ENCODE results near the gene SPATA9.
A peak's percentile ranks its signal among the peaks of the same experiment; 100 is the strongest.

Gene SPATA9

DNA sequence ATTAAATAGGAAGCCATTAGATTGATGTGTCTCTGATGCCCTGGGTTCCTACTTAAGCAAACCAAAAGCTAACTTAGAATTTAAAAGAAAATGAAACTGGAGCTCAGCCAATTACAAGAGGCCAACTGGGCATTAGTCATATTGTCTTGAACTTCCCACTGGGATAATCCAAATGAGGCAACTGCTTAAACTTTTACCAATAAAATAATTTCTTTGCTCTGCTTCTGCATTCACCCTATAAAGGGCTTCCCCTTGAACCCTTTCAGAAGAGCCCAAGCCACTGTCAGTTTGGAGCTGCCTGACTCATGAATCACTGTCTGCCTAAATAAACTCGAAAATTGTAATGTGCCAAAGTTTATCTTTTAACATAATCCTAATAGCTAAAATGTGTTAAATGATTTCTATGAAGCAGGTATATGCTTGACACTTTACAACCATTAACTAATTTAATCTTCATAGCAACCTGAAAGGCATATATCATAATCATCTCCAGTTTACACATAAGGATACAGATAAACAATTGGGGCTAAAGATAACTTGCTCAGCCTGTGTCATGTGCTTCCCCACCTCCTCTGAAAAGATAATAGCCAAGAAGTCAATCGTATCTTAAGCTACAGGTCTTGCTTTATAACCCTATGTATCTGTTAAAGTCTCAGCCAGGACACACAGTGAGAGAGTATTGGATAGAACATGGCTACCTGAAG is 51.4 kb downstream of the SPATA9 start:
- peak; percentile 86 for DNase-seq (ENCODE audit: low read depth)
- no peak overlapping the region for H3K4me3 ChIP-seq (replicated peaks; ENCODE audit: low read depth, low read length)
- TF ChIP-seq, protein P1, sequence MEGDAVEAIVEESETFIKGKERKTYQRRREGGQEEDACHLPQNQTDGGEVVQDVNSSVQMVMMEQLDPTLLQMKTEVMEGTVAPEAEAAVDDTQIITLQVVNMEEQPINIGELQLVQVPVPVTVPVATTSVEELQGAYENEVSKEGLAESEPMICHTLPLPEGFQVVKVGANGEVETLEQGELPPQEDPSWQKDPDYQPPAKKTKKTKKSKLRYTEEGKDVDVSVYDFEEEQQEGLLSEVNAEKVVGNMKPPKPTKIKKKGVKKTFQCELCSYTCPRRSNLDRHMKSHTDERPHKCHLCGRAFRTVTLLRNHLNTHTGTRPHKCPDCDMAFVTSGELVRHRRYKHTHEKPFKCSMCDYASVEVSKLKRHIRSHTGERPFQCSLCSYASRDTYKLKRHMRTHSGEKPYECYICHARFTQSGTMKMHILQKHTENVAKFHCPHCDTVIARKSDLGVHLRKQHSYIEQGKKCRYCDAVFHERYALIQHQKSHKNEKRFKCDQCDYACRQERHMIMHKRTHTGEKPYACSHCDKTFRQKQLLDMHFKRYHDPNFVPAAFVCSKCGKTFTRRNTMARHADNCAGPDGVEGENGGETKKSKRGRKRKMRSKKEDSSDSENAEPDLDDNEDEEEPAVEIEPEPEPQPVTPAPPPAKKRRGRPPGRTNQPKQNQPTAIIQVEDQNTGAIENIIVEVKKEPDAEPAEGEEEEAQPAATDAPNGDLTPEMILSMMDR (IDR thresholded peaks at IDR 0.05; ENCODE audit: low read length, missing control alignments): no peak

DNA sequence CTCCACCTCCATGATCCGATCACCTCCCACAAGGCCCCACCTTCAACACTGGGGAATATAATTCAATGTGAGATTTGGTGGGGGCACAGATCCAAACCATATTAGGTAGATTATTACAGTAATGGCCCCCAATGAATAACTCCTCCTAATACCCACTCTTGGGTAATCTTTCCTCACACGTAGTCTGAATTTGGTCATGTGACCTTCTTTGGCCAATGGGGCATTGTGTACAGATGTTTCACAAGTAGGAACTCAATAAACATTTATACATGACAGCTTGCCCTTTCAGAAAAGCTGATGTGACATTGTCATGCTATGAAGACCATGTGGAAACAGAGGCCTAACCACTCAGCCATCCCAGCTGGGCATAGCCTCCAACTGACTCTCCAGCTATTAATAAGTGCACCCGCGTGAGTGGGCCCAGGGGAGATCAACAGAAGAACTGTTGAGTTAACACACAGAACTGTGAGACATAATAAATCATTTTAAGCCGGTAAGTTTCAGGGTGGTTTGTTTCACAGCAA is 52.3 kb downstream of the SPATA9 start:
- TF ChIP-seq, protein P1 (IDR thresholded peaks at IDR 0.05; ENCODE audit: low read length, missing control alignments): no peak
- H3K4me3 ChIP-seq (replicated peaks; ENCODE audit: low read depth, low read length): no peak overlapping the region
- DNase-seq (ENCODE audit: low read depth): no peak

DNA sequence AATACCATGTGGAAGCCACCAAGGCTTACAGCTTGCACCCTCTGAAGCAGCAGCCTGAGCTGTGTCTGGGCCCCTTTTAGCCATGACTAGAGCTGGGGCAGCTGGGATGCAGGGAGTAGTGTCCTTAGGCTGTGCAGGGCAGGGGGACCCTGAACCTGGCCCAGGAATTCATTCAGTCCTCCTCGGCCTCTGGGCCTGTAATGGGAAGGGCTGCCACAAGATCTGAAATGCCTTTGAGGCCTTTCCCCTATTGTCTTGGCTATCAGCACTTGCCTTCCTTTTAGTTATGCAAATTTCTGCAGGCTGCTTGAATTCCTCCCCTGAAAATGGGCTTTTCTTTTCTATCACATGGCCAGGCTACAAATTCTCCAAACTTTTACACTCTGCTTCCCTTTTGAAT is 53.9 kb downstream of the SPATA9 start:
- no peak overlapping the region for H3K4me3 ChIP-seq (replicated peaks; ENCODE audit: low read depth, low read length)
- TF ChIP-seq, protein P1 (IDR thresholded peaks at IDR 0.05; ENCODE audit: low read length, missing control alignments): no peak
- no peak for DNase-seq (ENCODE audit: low read depth)

DNA sequence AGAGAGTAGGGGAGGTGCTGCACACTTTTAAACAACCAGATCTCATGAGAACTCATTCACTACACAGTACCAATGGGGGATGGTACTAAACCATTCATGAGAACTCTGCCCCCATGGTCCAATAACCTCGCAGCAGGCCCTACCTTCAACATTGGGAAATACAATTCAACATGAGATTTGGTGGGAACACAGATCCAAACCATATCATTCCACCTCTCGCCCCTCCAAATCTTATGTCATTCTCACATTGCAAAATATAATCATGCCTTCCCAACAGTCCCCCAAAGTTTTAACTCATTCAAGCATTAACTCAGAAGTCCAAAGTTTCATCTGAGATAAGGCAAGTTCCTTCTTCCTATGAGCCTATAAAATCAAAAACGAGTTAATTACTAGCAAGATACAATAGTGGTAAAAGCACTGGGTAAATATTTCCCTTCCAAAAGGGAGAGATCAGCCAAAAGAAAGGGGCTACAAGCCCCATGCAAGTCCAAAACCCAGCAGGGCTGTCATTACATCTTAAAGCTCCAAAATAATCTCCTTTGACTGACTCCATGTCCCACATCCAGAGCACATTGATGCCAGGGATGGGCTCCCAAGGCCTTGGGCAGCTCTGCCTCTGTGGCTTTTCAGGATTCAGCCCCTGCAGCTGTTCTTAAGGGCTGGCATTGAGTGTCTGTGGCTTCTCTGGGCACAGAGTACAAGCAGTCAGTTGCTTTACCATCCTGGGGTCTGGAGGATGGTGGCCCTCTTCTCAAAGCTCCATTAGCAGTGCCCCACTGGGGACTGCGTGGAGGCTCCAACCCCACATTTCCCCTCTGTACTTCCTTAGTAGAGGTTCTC is 54.6 kb downstream of the SPATA9 start:
- no peak overlapping the region for H3K4me3 ChIP-seq (replicated peaks; ENCODE audit: low read depth, low read length)
- TF ChIP-seq, protein P1 (IDR thresholded peaks at IDR 0.05; ENCODE audit: low read length, missing control alignments): no peak
- DNase-seq (ENCODE audit: low read depth): no peak

DNA sequence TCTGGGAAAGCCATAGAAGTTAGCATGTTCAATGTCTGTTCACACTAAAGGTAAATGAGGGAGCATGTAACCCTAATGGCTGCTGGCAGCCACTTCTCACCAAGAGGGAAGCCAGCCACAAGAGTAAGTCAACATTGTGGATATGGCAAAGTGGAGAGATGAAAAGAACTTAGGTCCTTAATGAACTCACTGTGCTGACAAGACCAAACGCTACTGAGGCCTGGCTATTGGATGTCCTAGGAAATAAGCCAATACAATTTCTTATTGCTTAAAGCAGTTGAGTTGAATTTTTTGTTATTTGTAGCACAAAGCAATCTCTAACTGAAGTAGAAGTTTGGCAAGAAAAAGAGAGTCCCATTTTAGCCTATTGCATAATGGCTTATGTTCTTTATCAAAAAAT is 56.1 kb downstream of the SPATA9 start:
- H3K4me3 ChIP-seq (replicated peaks; ENCODE audit: low read depth, low read length): no peak overlapping the region
- TF ChIP-seq, protein P1 (IDR thresholded peaks at IDR 0.05; ENCODE audit: low read length, missing control alignments): no peak
- DNase-seq (ENCODE audit: low read depth): no peak

DNA sequence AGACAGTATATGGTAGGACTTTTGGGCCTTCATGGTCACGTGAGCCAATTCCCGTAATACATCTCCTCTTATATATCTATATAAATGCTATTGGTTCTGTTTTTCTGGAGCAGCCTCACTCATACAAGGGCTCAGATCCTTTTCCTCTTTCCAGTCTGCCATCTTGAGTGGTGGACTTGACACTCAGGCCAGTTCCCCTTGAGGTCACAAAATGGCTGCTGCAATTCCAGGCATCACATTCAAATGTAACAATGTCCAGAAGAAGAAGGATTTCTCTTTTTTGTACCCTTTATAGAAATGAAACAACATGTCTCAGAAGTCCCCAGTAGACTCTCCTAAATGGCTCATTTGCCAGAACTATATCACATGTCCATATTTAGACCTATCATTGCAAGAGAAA is 58.4 kb downstream of the SPATA9 start:
- TF ChIP-seq, protein P1 (IDR thresholded peaks at IDR 0.05; ENCODE audit: low read length, missing control alignments): no peak
- no peak for DNase-seq (ENCODE audit: low read depth)
- no peak overlapping the region for H3K4me3 ChIP-seq (replicated peaks; ENCODE audit: low read depth, low read length)

All from fibroblast of pulmonary artery (primary cell).